ENCODE data around the gene OCA2. TPM values are rescaled to one million over a fixed set of nuclear protein-coding genes. Genes with fewer than 3 reads are reported as not detected.

Gene OCA2
- polyA plus RNA-seq, 3 donors = not detected

- Mint-ChIP-seq H3K27ac (no peak overlapping the region), H3K36me3 (no peaks in the 10 kb centered on the region), H3K27me3 (ENCODE audit: low read depth in 3 of 3) (no peaks in the 10 kb centered on the region), H3K9me3 (peaks cover 11 to 44% (median 25%) of the 10 kb centered on the region in 7 donors), H3K4me3 (no peak overlapping the region), H3K4me1 (no peaks in the 10 kb centered on the region)
- no peak overlapping the region for H3K4me3 ChIP-seq (replicated peaks in 1 of 3; ENCODE audit: low read depth in 2 of 3, low read length in 3 of 3)
- no peaks in the 10 kb centered on the region for H3K27me3 ChIP-seq (ENCODE audit: control insufficient read depth in 2 of 2, insufficient read depth in 2 of 2, low read length in 2 of 2)
- H3K79me2 ChIP-seq (ENCODE audit: insufficient read depth, low read length) = no peaks in the 10 kb centered on the region
- no peak for DNase-seq
- H3K9me3 ChIP-seq (replicated peaks in 1 of 2; ENCODE audit: control insufficient read depth in 1 of 2, insufficient read depth in 1 of 2, low read length in 2 of 2) = peaks cover 34 to 39% of the 10 kb centered on the region in 2 donors
- H3K4me2 ChIP-seq (replicated peaks; ENCODE audit: extremely low read depth, low read length, poor library complexity, severe bottlenecking) = no peak overlapping the region
- H4K20me1 ChIP-seq (ENCODE audit: insufficient read depth, low read length) = no peaks in the 10 kb centered on the region
- no peak for TF ChIP-seq CTCF (IDR thresholded peaks at IDR 0.05)
- H2AFZ ChIP-seq (ENCODE audit: insufficient read depth, low read depth, low read length, poor library complexity, severe bottlenecking) = no peak overlapping the region
- no peaks in the 10 kb centered on the region for H3K36me3 ChIP-seq (replicated peaks in 1 of 2; ENCODE audit: control insufficient read depth in 1 of 2, insufficient read depth in 2 of 2, low read length in 2 of 2)
- no peak overlapping the region for H3K9ac ChIP-seq (ENCODE audit: insufficient read depth, low read length, poor library complexity, severe bottlenecking)
- no peaks in the 10 kb centered on the region for H3K4me1 ChIP-seq (ENCODE audit: control insufficient read depth in 1 of 2, insufficient read depth in 2 of 2, low read length in 2 of 2)
- 94% methylated on average over 4 of the region's 8 CpGs for whole genome bisulfite sequencing (ENCODE audit: insufficient coverage)
- no peak overlapping the region for H3K27ac ChIP-seq (ENCODE audit: low read depth in 1 of 2, low read length in 2 of 2)
- intact Hi-C loops (cut with micrococcal nuclease) = no loop called here
These were observed 282.3 kb downstream of the OCA2 start for GRCh38 chr15:27816790-27817189.

DNA sequence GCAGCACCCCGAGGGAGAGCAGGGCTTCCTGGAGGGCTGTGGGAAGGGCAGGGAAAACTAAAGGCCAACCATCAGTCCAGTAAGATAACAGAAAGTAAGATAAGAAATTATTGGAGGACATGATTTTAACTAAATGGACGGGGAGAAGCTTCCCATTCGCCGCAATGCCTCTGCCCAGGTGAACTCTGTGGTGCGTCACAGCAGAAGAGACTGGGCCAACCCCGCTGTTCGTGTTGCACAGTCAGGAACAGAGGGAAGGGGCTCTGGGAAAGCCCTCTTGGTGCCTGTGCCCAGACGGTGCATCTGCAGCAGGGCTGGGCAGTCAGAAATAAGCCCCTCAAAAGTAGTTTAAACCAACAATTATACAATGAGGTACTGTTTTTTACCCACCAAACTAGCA is 284.1 kb downstream of the OCA2 start:
- no peaks in the 10 kb centered on the region for H3K36me3 ChIP-seq (replicated peaks in 1 of 2; ENCODE audit: control insufficient read depth in 1 of 2, insufficient read depth in 2 of 2, low read length in 2 of 2)
- no peak overlapping the region for H2AFZ ChIP-seq (ENCODE audit: insufficient read depth, low read depth, low read length, poor library complexity, severe bottlenecking)
- no peak overlapping the region for H3K27ac ChIP-seq (ENCODE audit: low read depth in 1 of 2, low read length in 2 of 2)
- H4K20me1 ChIP-seq (ENCODE audit: insufficient read depth, low read length) = no peaks in the 10 kb centered on the region
- no peaks in the 10 kb centered on the region for H3K36me3 Mint-ChIP-seq
- H3K4me3 ChIP-seq (replicated peaks in 1 of 3; ENCODE audit: low read depth in 2 of 3, low read length in 3 of 3) = no peak overlapping the region
- no peak overlapping the region for H3K4me3 Mint-ChIP-seq
- no peaks in the 10 kb centered on the region for H3K4me1 ChIP-seq (ENCODE audit: control insufficient read depth in 1 of 2, insufficient read depth in 2 of 2, low read length in 2 of 2)
- no peak overlapping the region for H3K4me2 ChIP-seq (replicated peaks; ENCODE audit: extremely low read depth, low read length, poor library complexity, severe bottlenecking)
- H3K27me3 Mint-ChIP-seq (ENCODE audit: low read depth in 3 of 3) = no peaks in the 10 kb centered on the region
- 78% methylated on average over 6 of the region's 8 CpGs for WGBS (ENCODE audit: insufficient coverage)
- peaks cover 34 to 43% of the 10 kb centered on the region in 2 donors for H3K9me3 ChIP-seq (replicated peaks in 1 of 2; ENCODE audit: control insufficient read depth in 1 of 2, insufficient read depth in 1 of 2, low read length in 2 of 2)
- H3K27ac Mint-ChIP-seq = no peak overlapping the region
- H3K4me1 Mint-ChIP-seq = no peaks in the 10 kb centered on the region
- H3K9me3 Mint-ChIP-seq = peaks cover 11 to 42% (median 22%) of the 10 kb centered on the region in 7 donors
- H3K27me3 ChIP-seq (ENCODE audit: control insufficient read depth in 2 of 2, insufficient read depth in 2 of 2, low read length in 2 of 2) = no peaks in the 10 kb centered on the region
- no peak for DNase-seq
- no peaks in the 10 kb centered on the region for H3K79me2 ChIP-seq (ENCODE audit: insufficient read depth, low read length)
- TF ChIP-seq CTCF (IDR thresholded peaks at IDR 0.05) = no peak
- intact Hi-C loops (cut with micrococcal nuclease) = no loop called here
- H3K9ac ChIP-seq (ENCODE audit: insufficient read depth, low read length, poor library complexity, severe bottlenecking) = no peak overlapping the region
